Breast epithelium (tissue), 3 donors: ENCODE measurements around the gene PARP2.

Source experiments
- CTCF ChIP-seq, 3 donors: fragments of 450-650 bp; IDR thresholded peaks; one replicate each; pipeline ENCODE4 v1.5.1; 2016 to 2017; ENCODE audit warnings: antibody characterized with exemption in 3 of 3, mild to moderate bottlenecking in 3 of 3, moderate library complexity in 3 of 3
- POLR2A ChIP-seq: fragments of 450-650 bp; IDR thresholded peaks from one replicate; pipeline ENCODE4 v1.6.1; 2016; ENCODE audit warnings: antibody characterized with exemption, mild to moderate bottlenecking, moderate library complexity

GRCh38 chr14:20384886-20385285, 41.5 kb downstream of the PARP2 start:
- TF ChIP-seq CTCF (IDR thresholded peaks at IDR 0.05) (no peak), POLR2A (no peak)
